CD14-positive monocyte (primary cell): ENCODE results near the gene TNPO1. TPM values are rescaled to one million over a fixed set of nuclear protein-coding genes. Genes with fewer than 3 reads are reported as not detected.
A peak's percentile ranks its signal among the peaks of the same experiment; 100 is the strongest.

Source experiments
- DNase-seq, 3 donors: peaks; one replicate each; pipeline ENCODE4 v3.0.0-alpha.2; 2011 to 2022
- H2AFZ ChIP-seq: 2 replicates; pipeline ENCODE4 v1.6.0; 2012; ENCODE audit warnings: mild to moderate bottlenecking, low read depth, low read length, inconsistent platforms; ENCODE audit not compliant: insufficient read depth, poor library complexity, severe bottlenecking
- H3K27ac ChIP-seq, 2 donors: 1 replicate in 1 of 2; 2 replicates in 1 of 2; pipeline ENCODE4 v1.5.1; 2012 to 2013; ENCODE audit warnings: low read length in 2 of 2, control low read depth in 1 of 2, inconsistent platforms in 1 of 2, low read depth in 1 of 2, mild to moderate bottlenecking in 1 of 2
- H3K27me3 ChIP-seq, 2 donors: one replicate each; pipeline versions ENCODE4 v1.6.0 to v1.6.1; 2011 to 2013; ENCODE audit warnings: low read length in 2 of 2; ENCODE audit not compliant: control insufficient read depth in 2 of 2, insufficient read depth in 2 of 2
- H3K36me3 ChIP-seq, 2 donors: replicated peaks in 1 of 2; 1 replicate in 1 of 2; 2 replicates in 1 of 2; pipeline versions ENCODE4 v1.5.1 to v1.6.1; 2012 to 2013; ENCODE audit warnings: low read length in 2 of 2, control low read depth in 1 of 2, inconsistent platforms in 1 of 2, mild to moderate bottlenecking in 1 of 2; ENCODE audit not compliant: insufficient read depth in 2 of 2, control insufficient read depth in 1 of 2
- H3K4me1 ChIP-seq, 2 donors: 1 replicate in 1 of 2; 2 replicates in 1 of 2; pipeline versions ENCODE4 v1.5.1 to v1.6.1; 2012 to 2013; ENCODE audit warnings: low read length in 2 of 2, control low read depth in 1 of 2, inconsistent platforms in 1 of 2, mild to moderate bottlenecking in 1 of 2, moderate library complexity in 1 of 2; ENCODE audit not compliant: insufficient read depth in 2 of 2, control insufficient read depth in 1 of 2
- H3K4me2 ChIP-seq: replicated peaks from 2 replicates; pipeline ENCODE3; 2012; ENCODE audit warnings: low read length, moderate library complexity, mild to moderate bottlenecking; ENCODE audit not compliant: poor library complexity, severe bottlenecking; ENCODE audit errors: extremely low read depth
- H3K4me3 ChIP-seq, 3 experiments: fragments of 200-600 bp in 1 of 3; sonication (generic) in 1 of 3; replicated peaks in 1 of 3; 1 replicate in 2 of 3; 2 replicates in 1 of 3; pipeline ENCODE4 v1.5.1; 2011 to 2013; ENCODE audit warnings: low read length in 3 of 3, mild to moderate bottlenecking in 3 of 3, control low read depth in 2 of 3, low read depth in 2 of 3, inconsistent platforms in 1 of 3, moderate library complexity in 1 of 3
- H3K79me2 ChIP-seq: 2 replicates; pipeline ENCODE4 v1.6.0; 2012; ENCODE audit warnings: mild to moderate bottlenecking, control low read depth, inconsistent platforms, low read length, moderate library complexity; ENCODE audit not compliant: insufficient read depth
- H3K9ac ChIP-seq: 2 replicates; pipeline ENCODE4 v1.6.0; 2017; ENCODE audit warnings: low read length, mild to moderate bottlenecking; ENCODE audit not compliant: insufficient read depth, poor library complexity, severe bottlenecking
- H3K9me3 ChIP-seq, 2 donors: replicated peaks in 1 of 2; 1 replicate in 1 of 2; 2 replicates in 1 of 2; pipeline versions ENCODE4 v1.5.1 to v1.6.1; 2012 to 2013; ENCODE audit warnings: low read length in 2 of 2, control low read depth in 1 of 2; ENCODE audit not compliant: control insufficient read depth in 1 of 2, insufficient read depth in 1 of 2
- H4K20me1 ChIP-seq: 2 replicates; pipeline ENCODE4 v1.6.0; 2012; ENCODE audit warnings: mild to moderate bottlenecking, low read length, control low read depth, moderate library complexity; ENCODE audit not compliant: insufficient read depth
- H3K27ac Mint-ChIP-seq, 7 donors: one replicate each; pipeline ENCODE4 v1.8.0; 2020; ENCODE audit warnings: mild to moderate bottlenecking in 7 of 7, mixed read lengths in 7 of 7, moderate library complexity in 6 of 7, inconsistent platforms in 2 of 7
- H3K27me3 Mint-ChIP-seq, 3 donors: one replicate each; pipeline ENCODE4 v1.8.0; 2021 to 2022; ENCODE audit warnings: low read depth in 3 of 3, mild to moderate bottlenecking in 3 of 3, mixed read lengths in 3 of 3, moderate library complexity in 3 of 3, inconsistent platforms in 1 of 3
- H3K36me3 Mint-ChIP-seq, 2 donors: one replicate each; pipeline ENCODE4 v1.8.0; 2020; ENCODE audit warnings: mixed read lengths in 2 of 2, inconsistent platforms in 1 of 2, mild to moderate bottlenecking in 1 of 2
- H3K4me1 Mint-ChIP-seq: one replicate; pipeline ENCODE4 v1.8.0; 2020; ENCODE audit warnings: mild to moderate bottlenecking, mixed read lengths
- H3K4me3 Mint-ChIP-seq, 2 donors: one replicate each; pipeline ENCODE4 v1.8.0; 2020; ENCODE audit warnings: mild to moderate bottlenecking in 2 of 2, mixed read lengths in 2 of 2, moderate library complexity in 1 of 2
- H3K9me3 Mint-ChIP-seq, 7 donors: one replicate each; pipeline ENCODE4 v1.8.0; 2020 to 2022; ENCODE audit warnings: mixed read lengths in 7 of 7, mild to moderate bottlenecking in 6 of 7, moderate library complexity in 6 of 7, inconsistent platforms in 2 of 7
- CTCF ChIP-seq: fragments of 200-600 bp; IDR thresholded peaks from one replicate; pipeline ENCODE4 v1.8.0; 2022; ENCODE audit warnings: antibody characterized with exemption, mild to moderate bottlenecking
- WGBS: methylation state at CpG from one replicate; pipeline ENCODE4 v1.1.5; 2013; ENCODE audit warnings: missing lambda C conversion rate; ENCODE audit not compliant: insufficient coverage; 5-methylcytosine and 5-hydroxymethylcytosine counted together
- intact Hi-C, 2 donors: fragments of 100-400 bp; cut with micrococcal nuclease; formaldehyde crosslinking; loops; one replicate each; pipeline versions ENCODE4 v1.15.0 to v1.15.1; 2023
- polyA plus RNA-seq, 3 donors: library from polyadenylated mRNA; depleted of rRNA in 1 of 3; unstranded in 2 of 3; stranded (reverse) in 1 of 3; fragments of 300-500 nt in 2 of 3; fragments of >200 nt in 1 of 3; fragmentation: Illumina TruSeq in 2 of 3; gene quantifications; 1 replicate in 2 of 3; 2 replicates in 1 of 3; pipeline ENCODE4 v1.2.3, GENCODE V29; 2012 to 2021

Gene TNPO1
- polyA plus RNA-seq, 3 donors: 9.3 to 28.1 (median 26.3) TPM

- intact Hi-C loops: loop anchor here in 1 of 2 donors (10.0 kb wide), 1 partner anchor 255 kb away; no protein-coding TSS in a partner anchor
- peaks cover 48% of the 10 kb centered on the region for H3K4me1 Mint-ChIP-seq
- 43% methylated on average over 1 of the region's 4 CpGs for WGBS
Measured at GRCh38 chr5:72849546-72849945, 33.1 kb downstream of the TNPO1 start.

GRCh38 chr5:72850113-72850512 lies 33.7 kb downstream of the TNPO1 start:
- H3K27ac Mint-ChIP-seq: no peak overlapping the region
- peaks cover 15 to 23% of the 10 kb centered on the region in 2 donors for H3K36me3 Mint-ChIP-seq
- no peaks in the 10 kb centered on the region for H3K9me3 Mint-ChIP-seq
- Histone ChIP-seq H3K9me3 (no peaks in the 10 kb centered on the region), H3K4me3 (peak overlapping the region in 1 of 3 experiments; percentile 15), H4K20me1 (peaks cover 69% of the 10 kb centered on the region), H3K27me3 (no peaks in the 10 kb centered on the region), H3K36me3 (peaks cover 26 to 35% of the 10 kb centered on the region in 2 donors), H2AFZ (no peak overlapping the region), H3K79me2 (peaks cover 89% of the 10 kb centered on the region), H3K4me1 (peaks cover 27 to 45% of the 10 kb centered on the region in 2 donors), H3K27ac (no peak overlapping the region), H3K9ac (no peak overlapping the region), H3K4me2 (peak overlapping the region; percentile 93)
- intact Hi-C loops: no loop called here
- no CpG with 5 or more reads among the region's 2 CpGs for WGBS
- H3K27me3 Mint-ChIP-seq: peaks cover 0 to 1% (median 0%) of the 10 kb centered on the region in 3 donors
- no peak for DNase-seq
- H3K4me1 Mint-ChIP-seq: peaks cover 46% of the 10 kb centered on the region
- peak overlapping the region in 1 of 2 donors; percentile 51 for H3K4me3 Mint-ChIP-seq
- TF ChIP-seq CTCF: no peak

More at GRCh38 chr5:72849546-72849945, 33.1 kb downstream of the TNPO1 start:
- Histone ChIP-seq H3K4me1 (peaks cover 27 to 51% of the 10 kb centered on the region in 2 donors), H2AFZ (no peak overlapping the region), H3K9me3 (no peaks in the 10 kb centered on the region), H3K27me3 (no peaks in the 10 kb centered on the region), H3K4me2 (peak overlapping the region; percentile 93), H3K27ac (peak overlapping the region in 1 of 2 donors; percentile 14), H4K20me1 (peaks cover 63% of the 10 kb centered on the region), H3K9ac (no peak overlapping the region), H3K36me3 (peaks cover 21 to 31% of the 10 kb centered on the region in 2 donors), H3K79me2 (peaks cover 83% of the 10 kb centered on the region), H3K4me3 (peak overlapping the region; percentile 62 to 99 (median 83))
- Mint-ChIP-seq H3K27me3 (peaks cover 0 to 1% (median 0%) of the 10 kb centered on the region in 3 donors), H3K4me3 (peak overlapping the region; percentile 93 to 94), H3K9me3 (no peaks in the 10 kb centered on the region), H3K27ac (peak overlapping the region in 2 of 7 donors; percentile 11 to 26), H3K36me3 (peaks cover 12 to 19% of the 10 kb centered on the region in 2 donors)
- no peak for TF ChIP-seq CTCF
- DNase-seq: no peak
